ENCODE measurements around the gene PER2.

- no peak for TF ChIP-seq POLR2AphosphoS5 (IDR thresholded peaks at IDR 0.05; ENCODE audit: insufficient read depth, low read depth, low read length)
- TF ChIP-seq GATA2 (IDR thresholded peaks at IDR 0.05; ENCODE audit: insufficient read depth, insufficient read length, low read depth, low read length) = no peak
- TF ChIP-seq CTCF (IDR thresholded peaks at IDR 0.05; ENCODE audit: extremely low read depth in 1 of 2, insufficient read depth in 1 of 2, low read depth in 1 of 2, low read length in 2 of 2) = no peak
- no peak for TF ChIP-seq FOS (IDR thresholded peaks at IDR 0.05; ENCODE audit: borderline replicate concordance, insufficient read depth, low read length)
- no peak for TF ChIP-seq JUN (IDR thresholded peaks at IDR 0.05; ENCODE audit: borderline replicate concordance, insufficient read depth, insufficient read length, low read depth)
- no peak for TF ChIP-seq EZH2 (IDR thresholded peaks at IDR 0.05; ENCODE audit: borderline replicate concordance, low read depth, low read length, severe bottlenecking)
- no peak for TF ChIP-seq POLR2A (IDR thresholded peaks at IDR 0.05; ENCODE audit: low read depth, low read length)
Observed at GRCh38 chr2:238233625-238234024, 54.8 kb downstream of the PER2 start.
